ENCODE measurements around the gene C19orf25.

DNA sequence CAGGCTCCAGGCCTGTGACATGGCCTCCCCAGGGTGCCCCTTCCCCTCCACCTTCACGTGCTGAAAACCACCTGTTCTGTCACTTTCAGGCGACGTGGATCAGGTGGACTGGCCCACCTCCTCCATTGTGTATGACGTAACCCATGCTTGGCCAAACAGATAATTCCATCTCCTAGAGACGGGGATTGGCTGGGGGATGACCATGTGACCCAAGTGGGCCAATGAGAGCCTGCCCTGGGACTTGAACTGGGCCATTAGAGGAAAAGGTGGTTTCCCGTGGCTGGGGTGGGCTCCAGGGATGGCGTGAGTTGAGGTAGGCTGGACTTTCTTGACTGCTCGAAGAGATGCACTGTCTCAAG, 37.4 kb upstream of the C19orf25 start:
- TF ChIP-seq, protein P1, sequence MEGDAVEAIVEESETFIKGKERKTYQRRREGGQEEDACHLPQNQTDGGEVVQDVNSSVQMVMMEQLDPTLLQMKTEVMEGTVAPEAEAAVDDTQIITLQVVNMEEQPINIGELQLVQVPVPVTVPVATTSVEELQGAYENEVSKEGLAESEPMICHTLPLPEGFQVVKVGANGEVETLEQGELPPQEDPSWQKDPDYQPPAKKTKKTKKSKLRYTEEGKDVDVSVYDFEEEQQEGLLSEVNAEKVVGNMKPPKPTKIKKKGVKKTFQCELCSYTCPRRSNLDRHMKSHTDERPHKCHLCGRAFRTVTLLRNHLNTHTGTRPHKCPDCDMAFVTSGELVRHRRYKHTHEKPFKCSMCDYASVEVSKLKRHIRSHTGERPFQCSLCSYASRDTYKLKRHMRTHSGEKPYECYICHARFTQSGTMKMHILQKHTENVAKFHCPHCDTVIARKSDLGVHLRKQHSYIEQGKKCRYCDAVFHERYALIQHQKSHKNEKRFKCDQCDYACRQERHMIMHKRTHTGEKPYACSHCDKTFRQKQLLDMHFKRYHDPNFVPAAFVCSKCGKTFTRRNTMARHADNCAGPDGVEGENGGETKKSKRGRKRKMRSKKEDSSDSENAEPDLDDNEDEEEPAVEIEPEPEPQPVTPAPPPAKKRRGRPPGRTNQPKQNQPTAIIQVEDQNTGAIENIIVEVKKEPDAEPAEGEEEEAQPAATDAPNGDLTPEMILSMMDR (IDR thresholded peaks at IDR 0.05; ENCODE audit: low read depth, low read length) = no peak
- no peak for TF ChIP-seq POLR2A (IDR thresholded peaks at IDR 0.05; ENCODE audit: extremely low read depth, insufficient read length)

Data from NB4 (cell line).